Esophagus squamous epithelium (tissue), 5 donors: ENCODE data around the gene MUSK. TPM values are rescaled to one million over a fixed set of nuclear protein-coding genes. Genes with fewer than 3 reads are reported as not detected.

Experiments
- DNase-seq: peaks from one replicate; lab custom pipeline; 2025; lab: John Stamatoyannopoulos, UW
- H3K27ac ChIP-seq, 4 donors: fragments of 200-600 bp; sonication (generic); one replicate each; pipeline ENCODE4 v1.5.1; 2016 to 2019; ENCODE audit warnings: mild to moderate bottlenecking in 1 of 4
- H3K27me3 ChIP-seq, 4 donors: fragments of 200-600 bp; sonication (generic); 1 replicate in 3 of 4; 2 replicates in 1 of 4; pipeline versions ENCODE4 v1.5.1 to v1.6.0; 2017 to 2021; ENCODE audit warnings: antibody characterized with exemption in 1 of 4
- H3K36me3 ChIP-seq, 3 donors: fragments of 200-600 bp; sonication (generic); one replicate each; pipeline ENCODE4 v1.5.1; 2016 to 2019
- H3K4me1 ChIP-seq, 3 donors: fragments of 200-600 bp; sonication (generic); one replicate each; pipeline ENCODE4 v1.5.1; 2017 to 2019
- H3K4me3 ChIP-seq, 4 donors: fragments of 200-600 bp; sonication (generic); 1 replicate in 3 of 4; 2 replicates in 1 of 4; pipeline ENCODE4 v1.5.1; 2016 to 2019; ENCODE audit warnings: mild to moderate bottlenecking in 2 of 4, moderate library complexity in 1 of 4
- H3K9me3 ChIP-seq, 3 donors: fragments of 200-600 bp; sonication (generic); one replicate each; pipeline ENCODE4 v1.5.1; 2016 to 2019
- POLR2A ChIP-seq, 4 donors: fragments of 450-650 bp; IDR thresholded peaks; one replicate each; pipeline ENCODE4 v1.6.1; 2017; ENCODE audit warnings: antibody characterized with exemption in 4 of 4, mild to moderate bottlenecking in 4 of 4, moderate library complexity in 3 of 4
- WGBS, 2 donors: methylation state at CpG; one replicate each; pipeline ENCODE4 v1.1.5; 2018; 5-methylcytosine and 5-hydroxymethylcytosine counted together
- intact Hi-C: fragments of 100-400 bp; cut with DNase I; formaldehyde crosslinking; loops from one replicate; pipeline ENCODE4 v1.15.0; 2022
- total RNA-seq, 4 donors: library from RNA; depleted of rRNA; stranded (reverse); fragments of >200 nt; gene quantifications; one replicate each; pipeline ENCODE4 v1.1.0, GENCODE V29; 2016
- TF ChIP-seq, protein P1 (sequence below), 6 experiments: fragments of 450-650 bp in 4 of 6; fragments of 200-600 bp in 2 of 6; sonication (generic) in 2 of 6; IDR thresholded peaks; one replicate each; pipeline ENCODE4 v1.5.1; 2016 to 2019; ENCODE audit warnings: antibody characterized with exemption in 6 of 6, mild to moderate bottlenecking in 4 of 6, moderate library complexity in 4 of 6
- donor health status: DM: yes; HTN: yes; CAD: no.

MUSK gene
- total RNA-seq, 4 donors from 2014 or later: 0.15 to 10.1 (median 1.5) TPM

DNA sequence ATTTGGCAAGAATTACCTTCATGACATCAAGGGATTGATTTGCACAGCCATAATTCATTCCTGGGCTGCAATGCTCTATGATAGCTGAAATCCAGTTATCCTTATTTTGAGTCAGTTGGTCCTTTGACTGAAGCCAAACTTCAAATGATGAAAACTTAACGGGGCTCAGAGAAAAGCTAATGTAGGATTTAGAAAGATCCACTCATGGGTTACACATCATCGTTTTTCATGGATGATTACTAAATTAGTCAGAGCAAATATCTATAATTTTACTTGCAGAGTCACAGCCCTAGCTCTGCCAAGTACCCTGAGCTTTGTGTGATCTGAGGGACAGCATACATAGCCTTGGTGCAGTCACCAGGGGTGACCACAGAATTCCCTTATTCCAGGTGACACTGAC, 27.3 kb upstream of the MUSK start:
- no peak overlapping the region for H3K27ac ChIP-seq
- no peak for DNase-seq
- no peaks in the 10 kb centered on the region for H3K27me3 ChIP-seq
- no peaks in the 10 kb centered on the region for H3K36me3 ChIP-seq
- H3K9me3 ChIP-seq: peaks cover 0 to 5% (median 0%) of the 10 kb centered on the region in 3 donors
- 18 to 43% methylated on average over 2 of the region's 2 CpGs for WGBS, 2 donors
- no peaks in the 10 kb centered on the region for H3K4me1 ChIP-seq
- intact Hi-C loops: no loop called here
- TF ChIP-seq, protein P1, sequence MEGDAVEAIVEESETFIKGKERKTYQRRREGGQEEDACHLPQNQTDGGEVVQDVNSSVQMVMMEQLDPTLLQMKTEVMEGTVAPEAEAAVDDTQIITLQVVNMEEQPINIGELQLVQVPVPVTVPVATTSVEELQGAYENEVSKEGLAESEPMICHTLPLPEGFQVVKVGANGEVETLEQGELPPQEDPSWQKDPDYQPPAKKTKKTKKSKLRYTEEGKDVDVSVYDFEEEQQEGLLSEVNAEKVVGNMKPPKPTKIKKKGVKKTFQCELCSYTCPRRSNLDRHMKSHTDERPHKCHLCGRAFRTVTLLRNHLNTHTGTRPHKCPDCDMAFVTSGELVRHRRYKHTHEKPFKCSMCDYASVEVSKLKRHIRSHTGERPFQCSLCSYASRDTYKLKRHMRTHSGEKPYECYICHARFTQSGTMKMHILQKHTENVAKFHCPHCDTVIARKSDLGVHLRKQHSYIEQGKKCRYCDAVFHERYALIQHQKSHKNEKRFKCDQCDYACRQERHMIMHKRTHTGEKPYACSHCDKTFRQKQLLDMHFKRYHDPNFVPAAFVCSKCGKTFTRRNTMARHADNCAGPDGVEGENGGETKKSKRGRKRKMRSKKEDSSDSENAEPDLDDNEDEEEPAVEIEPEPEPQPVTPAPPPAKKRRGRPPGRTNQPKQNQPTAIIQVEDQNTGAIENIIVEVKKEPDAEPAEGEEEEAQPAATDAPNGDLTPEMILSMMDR (IDR thresholded peaks at IDR 0.05): no peak
- no peak for TF ChIP-seq POLR2A (IDR thresholded peaks at IDR 0.05)
- no peak overlapping the region for H3K4me3 ChIP-seq

DNA sequence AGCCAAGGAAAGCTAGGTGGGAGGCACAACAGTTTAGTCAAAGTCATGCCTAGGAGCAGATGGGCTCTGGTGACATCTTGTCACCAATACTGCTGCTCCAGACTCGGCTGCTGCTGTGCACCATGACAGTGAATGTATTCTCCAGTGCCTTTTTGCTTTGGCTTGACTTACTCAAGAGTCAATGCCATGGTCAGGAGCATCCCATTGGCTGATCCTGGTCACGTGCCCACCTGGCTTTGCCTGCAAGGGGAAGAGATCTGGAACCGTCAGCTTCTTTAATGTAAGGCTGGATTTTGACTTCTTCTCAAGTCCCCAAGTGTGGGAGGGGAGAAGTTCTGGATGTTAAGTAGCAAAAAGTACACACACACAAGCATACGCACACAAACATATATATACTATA, 19.9 kb upstream of the MUSK start:
- intact Hi-C loops: no loop called here
- TF ChIP-seq, protein P1 (IDR thresholded peaks at IDR 0.05): no peak
- no peak for TF ChIP-seq POLR2A (IDR thresholded peaks at IDR 0.05)
- 86 to 90% methylated on average over 2 to 4 of the region's 4 CpGs for WGBS, 2 donors

DNA sequence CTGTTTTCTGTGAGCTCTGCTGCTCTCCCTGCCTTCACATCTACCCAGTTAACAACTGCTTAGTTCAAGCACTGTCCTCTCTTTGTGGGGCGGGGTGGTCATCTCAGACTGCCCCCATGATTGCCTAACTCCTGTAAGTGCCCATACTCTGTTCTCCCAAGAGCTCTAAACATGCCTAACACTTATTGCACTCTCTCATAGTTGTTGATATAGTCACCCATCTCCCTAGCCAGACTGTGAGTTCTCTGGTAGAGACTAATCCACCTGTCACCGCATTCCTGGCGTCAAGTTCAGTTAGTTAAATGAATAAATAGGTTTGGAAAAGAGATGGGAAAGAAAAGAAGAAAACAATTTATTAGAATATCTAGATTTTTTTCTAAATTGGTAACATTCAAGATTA, 18.3 kb upstream of the MUSK start:
- intact Hi-C loops: no loop called here
- Histone ChIP-seq H3K4me3 (no peak overlapping the region), H3K27ac (peak overlapping the region in 3 of 4 donors; percentile 25 to 76 (median 71)), H3K4me1 (peaks cover 0 to 9% (median 0%) of the 10 kb centered on the region in 3 donors), H3K36me3 (no peaks in the 10 kb centered on the region), H3K9me3 (peaks cover 0 to under 1% (median 0%) of the 10 kb centered on the region in 3 donors), H3K27me3 (no peaks in the 10 kb centered on the region)
- no peak for DNase-seq
- TF ChIP-seq, protein P1 (IDR thresholded peaks at IDR 0.05): no peak
- no peak for TF ChIP-seq POLR2A (IDR thresholded peaks at IDR 0.05)
- 76 to 86% methylated on average over 3 of the region's 3 CpGs for WGBS, 2 donors

More for the DNA sequence above, 19.9 kb upstream of the MUSK start:
- Histone ChIP-seq H3K27ac (peak overlapping the region in 2 of 4 donors; percentile 31 to 55), H3K4me3 (no peak overlapping the region), H3K9me3 (peaks cover 0 to 4% (median 0%) of the 10 kb centered on the region in 3 donors), H3K27me3 (no peaks in the 10 kb centered on the region), H3K4me1 (peaks cover 0 to 9% (median 0%) of the 10 kb centered on the region in 3 donors), H3K36me3 (no peaks in the 10 kb centered on the region)
- DNase-seq: no peak

DNA sequence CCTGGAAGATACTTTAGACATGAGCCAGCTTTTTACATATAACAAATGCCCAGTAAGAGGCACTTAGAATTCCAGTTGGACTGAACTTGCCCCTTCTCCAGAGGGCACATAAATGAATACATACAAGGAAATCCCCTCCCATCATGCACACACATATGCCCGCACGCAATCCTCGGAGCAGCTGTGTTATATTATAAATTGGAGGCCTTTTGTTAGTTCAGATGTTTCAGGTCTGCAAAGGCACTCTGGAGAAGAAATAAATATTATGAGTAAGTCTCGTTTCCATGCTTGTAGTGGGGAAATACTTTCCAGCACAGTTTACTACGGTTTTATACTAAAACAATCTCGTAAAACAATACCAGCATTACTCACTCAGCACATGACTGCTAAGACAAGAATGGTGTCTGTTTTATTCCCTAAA, 17.6 kb upstream of the MUSK start:
- intact Hi-C loops: no loop called here
- TF ChIP-seq, protein P1 (IDR thresholded peaks at IDR 0.05): no peak
- no peak for TF ChIP-seq POLR2A (IDR thresholded peaks at IDR 0.05)
- H3K27ac ChIP-seq: peak overlapping the region in 3 of 4 donors; percentile 44 to 81 (median 71)
- no peak overlapping the region for H3K4me3 ChIP-seq
- no peaks in the 10 kb centered on the region for H3K27me3 ChIP-seq
- 48 to 58% methylated on average over 6 of the region's 6 CpGs for WGBS, 2 donors
- no peaks in the 10 kb centered on the region for H3K9me3 ChIP-seq
- no peaks in the 10 kb centered on the region for H3K36me3 ChIP-seq
- DNase-seq: no peak
- H3K4me1 ChIP-seq: peaks cover 0 to 10% (median 0%) of the 10 kb centered on the region in 3 donors

DNA sequence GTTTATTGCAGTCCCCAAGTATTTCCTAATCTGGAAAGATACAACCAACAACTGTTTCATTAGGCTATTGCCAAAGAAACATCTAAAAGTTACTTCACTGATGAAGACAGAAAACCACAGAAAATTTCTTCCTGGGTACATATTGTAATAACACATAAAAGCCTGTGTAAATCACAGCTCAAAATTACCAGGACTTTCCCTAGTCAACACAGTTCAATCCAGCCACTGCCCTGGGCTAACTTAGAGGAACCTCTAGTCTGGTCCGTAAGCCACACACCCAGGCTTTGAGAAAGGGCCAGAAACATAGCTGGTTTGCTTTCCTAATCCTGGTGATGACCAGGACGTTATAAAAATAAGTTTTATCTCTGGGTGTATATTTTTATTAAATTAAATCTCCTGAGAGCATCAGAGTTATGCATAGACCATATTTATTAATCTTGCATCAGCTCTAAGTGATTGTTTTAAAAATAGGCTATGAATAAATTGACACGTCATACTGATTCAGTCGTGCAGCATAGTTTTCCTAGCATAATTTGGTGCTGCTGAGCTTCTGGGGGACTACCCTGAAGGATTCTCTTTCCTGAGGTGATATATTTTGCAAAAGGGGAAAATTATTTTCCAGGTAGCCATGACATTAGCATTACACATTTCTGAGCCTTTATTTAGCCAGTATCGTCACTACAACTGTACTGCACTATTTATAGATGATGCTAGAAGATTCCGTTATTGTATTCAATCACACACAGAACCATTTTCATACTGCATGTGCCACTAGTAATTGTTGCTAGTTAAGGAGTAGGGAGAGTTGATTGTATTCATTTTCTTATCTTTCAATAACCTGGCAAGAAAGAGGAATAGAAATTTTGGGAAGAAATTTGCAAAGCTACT, 12.6 kb upstream of the MUSK start:
- H3K9me3 ChIP-seq: no peaks in the 10 kb centered on the region
- DNase-seq: no peak
- TF ChIP-seq, protein P1 (IDR thresholded peaks at IDR 0.05): no peak
- TF ChIP-seq POLR2A (IDR thresholded peaks at IDR 0.05): no peak
- peaks cover 0 to 13% (median 0%) of the 10 kb centered on the region in 3 donors for H3K4me1 ChIP-seq
- H3K27ac ChIP-seq: peak overlapping the region in 2 of 4 donors; percentile 70 to 84
- intact Hi-C loops: no loop called here
- H3K4me3 ChIP-seq: peak overlapping the region in 1 of 4 donors; percentile 26
- WGBS, 2 donors: 50 to 59% methylated on average over 6 of the region's 6 CpGs
- no peaks in the 10 kb centered on the region for H3K27me3 ChIP-seq
- no peaks in the 10 kb centered on the region for H3K36me3 ChIP-seq
